Measurements from ENCODE around the gene NFIA. TPM values are rescaled to one million over a fixed set of nuclear protein-coding genes. Genes with fewer than 3 reads are reported as not detected.

Gene NFIA
- total and polyA plus RNA-seq, 9 of the 15 experiments (the other 6 are each of a cell fraction or from before 2014, with no cell fraction given): 5.3 to 24.9 (median 9.8) TPM

GRCh38 chr1:61082311-61083012, at the start of gene NFIA (continued):
- TF ChIP-seq ZKSCAN8 (CRISPR knock-in tag; IDR thresholded peaks at IDR 0.05) (no peak), STAT5A (IDR thresholded peaks at IDR 0.05; ENCODE audit: borderline replicate concordance, low read length) (no peak), PHB2 (IDR thresholded peaks at IDR 0.05; ENCODE audit: low read depth) (0 out of 2 replicates have a peak, but pooled peaks have one; percentile 30), ELF4 (CRISPR knock-in tag; IDR thresholded peaks at IDR 0.05) (peak; percentile 63; the same call in 1 of the 2 replicates), HINFP (tag; conservative IDR thresholded peaks at IDR 0.05; ENCODE audit: low read depth) (no peak), HNRNPH1 (optimal IDR thresholded peaks at IDR 0.05; ENCODE audit: low read depth, low read length) (no peak), PHF8 (IDR thresholded peaks at IDR 0.05; ENCODE audit: borderline replicate concordance, low read length) (peak; percentile 46; the same call in 1 of the 2 replicates), EP400 (IDR thresholded peaks at IDR 0.05) (no peak; the same call in 1 of the 2 replicates), THAP7 (CRISPR knock-in tag; IDR thresholded peaks at IDR 0.05) (no peak), MECOM (CRISPR knock-in tag; IDR thresholded peaks at IDR 0.05) (no peak), ESRRB (CRISPR knock-in tag; IDR thresholded peaks at IDR 0.05; ENCODE audit: borderline replicate concordance) (no peak), TFE3 (CRISPR knock-in tag; IDR thresholded peaks at IDR 0.05) (no peak), ZNF41 (CRISPR knock-in tag; conservative IDR thresholded peaks at IDR 0.05) (no peak), NONO (IDR thresholded peaks at IDR 0.05; ENCODE audit: low read depth in 2 of 2, low read length in 1 of 2) (0 out of 4 replicates have a peak, but pooled peaks of 1 of the 2 experiments have one; percentile 18), RBM17 (IDR thresholded peaks at IDR 0.05; ENCODE audit: borderline replicate concordance, low read depth, low read length) (no peak), U2AF2 (optimal IDR thresholded peaks at IDR 0.05; ENCODE audit: low read depth, low read length) (no peak), TGIF2 (CRISPR knock-in tag; IDR thresholded peaks at IDR 0.05) (no peak), RBFOX2 (IDR thresholded peaks at IDR 0.05; ENCODE audit: low read depth, low read length) (peak; percentile 17)
- TF ChIP-seq, protein P1, sequence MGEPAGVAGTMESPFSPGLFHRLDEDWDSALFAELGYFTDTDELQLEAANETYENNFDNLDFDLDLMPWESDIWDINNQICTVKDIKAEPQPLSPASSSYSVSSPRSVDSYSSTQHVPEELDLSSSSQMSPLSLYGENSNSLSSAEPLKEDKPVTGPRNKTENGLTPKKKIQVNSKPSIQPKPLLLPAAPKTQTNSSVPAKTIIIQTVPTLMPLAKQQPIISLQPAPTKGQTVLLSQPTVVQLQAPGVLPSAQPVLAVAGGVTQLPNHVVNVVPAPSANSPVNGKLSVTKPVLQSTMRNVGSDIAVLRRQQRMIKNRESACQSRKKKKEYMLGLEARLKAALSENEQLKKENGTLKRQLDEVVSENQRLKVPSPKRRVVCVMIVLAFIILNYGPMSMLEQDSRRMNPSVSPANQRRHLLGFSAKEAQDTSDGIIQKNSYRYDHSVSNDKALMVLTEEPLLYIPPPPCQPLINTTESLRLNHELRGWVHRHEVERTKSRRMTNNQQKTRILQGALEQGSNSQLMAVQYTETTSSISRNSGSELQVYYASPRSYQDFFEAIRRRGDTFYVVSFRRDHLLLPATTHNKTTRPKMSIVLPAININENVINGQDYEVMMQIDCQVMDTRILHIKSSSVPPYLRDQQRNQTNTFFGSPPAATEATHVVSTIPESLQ (CRISPR knock-in tag; IDR thresholded peaks at IDR 0.05): no peak
- TF ChIP-seq, protein P2, sequence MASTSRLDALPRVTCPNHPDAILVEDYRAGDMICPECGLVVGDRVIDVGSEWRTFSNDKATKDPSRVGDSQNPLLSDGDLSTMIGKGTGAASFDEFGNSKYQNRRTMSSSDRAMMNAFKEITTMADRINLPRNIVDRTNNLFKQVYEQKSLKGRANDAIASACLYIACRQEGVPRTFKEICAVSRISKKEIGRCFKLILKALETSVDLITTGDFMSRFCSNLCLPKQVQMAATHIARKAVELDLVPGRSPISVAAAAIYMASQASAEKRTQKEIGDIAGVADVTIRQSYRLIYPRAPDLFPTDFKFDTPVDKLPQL (IDR thresholded peaks at IDR 0.05; ENCODE audit: extremely low read depth, insufficient read length): no peak
